ENCODE measurements around the gene ARHGAP22. TPM values are rescaled to one million over a fixed set of nuclear protein-coding genes. Genes with fewer than 3 reads are reported as not detected.

Gene ARHGAP22
- total and polyA plus RNA-seq, 2 of the 4 experiments (the other 2 are of a cell fraction), result 28.3 to 30.2 TPM

DNA sequence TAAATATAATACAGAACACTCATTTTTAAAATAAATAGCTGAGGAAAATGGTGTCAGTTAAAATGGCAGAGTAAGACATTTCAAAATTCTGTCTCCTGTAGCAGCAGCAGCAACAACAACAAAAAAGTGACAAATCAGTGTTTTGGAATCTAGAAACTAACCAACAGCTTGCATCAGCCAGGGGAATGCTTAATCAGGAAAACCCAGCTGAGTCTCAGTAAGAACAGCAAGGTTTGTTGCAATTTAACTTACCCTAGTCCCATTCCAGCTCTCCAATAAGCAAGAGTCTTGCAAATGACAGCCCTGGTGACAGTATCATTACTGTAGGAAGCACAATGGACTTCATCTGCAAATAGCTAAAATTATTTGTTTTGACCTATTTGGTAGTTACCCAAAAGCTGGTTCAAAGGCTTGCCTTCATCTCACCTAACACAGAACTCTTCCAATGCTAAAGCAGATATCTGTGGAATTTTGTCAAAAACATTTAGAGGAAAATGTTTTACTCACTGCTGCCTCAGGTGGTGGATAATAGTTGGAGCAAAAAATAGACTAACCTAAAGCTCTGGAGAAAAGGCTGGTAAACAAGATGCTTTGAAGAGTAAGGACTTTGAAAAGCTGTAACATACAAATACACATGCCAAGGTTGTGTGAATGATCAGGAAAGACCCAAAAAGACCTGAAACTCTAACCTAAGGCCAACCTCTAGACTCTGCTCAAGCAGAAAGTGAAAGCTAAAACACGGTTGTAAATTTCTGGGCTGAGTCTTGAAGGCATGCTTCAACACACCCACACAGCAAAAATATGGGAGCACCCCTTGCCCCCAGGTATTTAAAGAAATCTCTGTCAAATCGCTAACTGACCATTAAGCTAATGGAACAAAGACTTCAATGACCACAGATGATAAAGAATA lies 9.9 kb upstream of the ARHGAP22 start:
- Histone ChIP-seq H2BK15ac (ENCODE audit: low read depth, low read length) (no peak overlapping the region; the same call in 2 of the 3 replicates), H4K5ac (ENCODE audit: low read depth, low read length) (no peak overlapping the region; the same call in 1 of the 2 replicates), H3K14ac (replicated peaks; ENCODE audit: low read depth, low read length) (peak overlapping the region; percentile 15; the same call in 1 of the 2 replicates), H3K4me3 (ENCODE audit: insufficient read depth, low read depth, low read length) (peak overlapping the region; percentile 34; the same call in 1 of the 2 replicates), H4K20me1 (ENCODE audit: insufficient read depth, low read length) (no peaks in the 10 kb centered on the region), H3K4me2 (ENCODE audit: low read depth, low read length) (peak overlapping the region; percentile 77; the same call in 1 of the 2 replicates), H3K4me1 (ENCODE audit: control insufficient read depth, insufficient read depth, low read length) (peaks cover 6% of the 10 kb centered on the region; the same call in 1 of the 2 replicates), H3K4ac (ENCODE audit: low read depth, low read length) (peak overlapping the region; percentile 41; the same call in 1 of the 2 replicates), H3K23ac (ENCODE audit: low read depth, low read length) (no peak overlapping the region), H2BK120ac (ENCODE audit: low read depth, low read length) (peak overlapping the region; percentile 50; the same call in 1 of the 2 replicates), H2AK9ac (replicated peaks; ENCODE audit: low read depth, low read length, poor library complexity) (no peak overlapping the region), H2BK5ac (ENCODE audit: low read depth, low read length, poor library complexity, severe bottlenecking) (peak overlapping the region; percentile 42), H3K9me1 (ENCODE audit: insufficient read depth, low read length) (peaks cover 12% of the 10 kb centered on the region), H4K91ac (ENCODE audit: insufficient read depth, low read depth, low read length) (peak overlapping the region; percentile 43; the same call in 1 of the 2 replicates), H3K56ac (ENCODE audit: extremely low read depth, insufficient read depth, low read length) (no peak overlapping the region), H3K9ac (ENCODE audit: low read depth, low read length) (no peak overlapping the region), H3K27me3 (ENCODE audit: control insufficient read depth, insufficient read depth, low read length) (no peaks in the 10 kb centered on the region), H3K9me3 (ENCODE audit: control insufficient read depth, insufficient read depth, low read length) (no peaks in the 10 kb centered on the region), H3K27ac (ENCODE audit: insufficient read depth, low read length) (no peak overlapping the region), H2AFZ (replicated peaks; ENCODE audit: low read length, poor library complexity) (no peak overlapping the region), H3K79me1 (ENCODE audit: low read depth in 1 of 2, low read length in 2 of 2) (peaks cover 0 to 7% of the 10 kb centered on the region in 2 experiments; a peak in 3 of 4 replicates), H4K8ac (ENCODE audit: low read depth in 2 of 2, low read length in 2 of 2) (peak overlapping the region in 1 of 2 experiments; percentile 22; a peak in 1 of 4 replicates), H3K36me3 (ENCODE audit: control insufficient read depth, insufficient read depth, low read length) (no peaks in the 10 kb centered on the region), H2AK5ac (ENCODE audit: low read depth, low read length) (no peak overlapping the region), H3K18ac (ENCODE audit: low read depth, low read length) (peak overlapping the region; percentile 75; the same call in 1 of the 2 replicates), H2BK20ac (ENCODE audit: low read depth, low read length) (peak overlapping the region; percentile 77; the same call in 1 of the 2 replicates)
- no TSS peak for BruUV-seq (replicated peaks)
- in situ Hi-C loops (cut with MboI; ENCODE audit: low sequenced_read_pairs), result no loop called here
- CTCF ChIA-PET, result interaction anchor here (0.7 to 2.3 kb wide), 10 partner anchors 8 to 209 kb away, joined by 3 to 12 read pairs (median 4); no protein-coding TSS in a partner anchor
- POLR2A ChIA-PET (ENCODE audit: unreplicated experiment), result interaction anchor here (0.7 kb wide), 1 partner anchor 10 kb away, joined by 5 read pairs; the partner anchor contains the start of gene ARHGAP22
- peak; percentile 34 for DNase-seq
- TF ChIP-seq CTCF (conservative IDR thresholded peaks at IDR 0.05; ENCODE audit: low read depth, low read length), result peak; percentile 32; the same call in 1 of the 2 replicates
- TF ChIP-seq CEBPB (IDR thresholded peaks at IDR 0.05; ENCODE audit: low read depth, low read length), result peak; percentile 66; the same call in 1 of the 2 replicates
- TF ChIP-seq CHD1 (IDR thresholded peaks at IDR 0.05; ENCODE audit: low read depth, low read length), result no peak
- TF ChIP-seq MAFK (IDR thresholded peaks at IDR 0.05; ENCODE audit: low read depth, low read length), result peak; percentile 39; the same call in 1 of the 2 replicates
- intact Hi-C loops (cut with micrococcal nuclease), result no loop called here
- peak; percentile 70; the same call in 1 of the 2 replicates for ATAC-seq (ENCODE audit: low read depth)
- dilution Hi-C loops (cut with HindIII; ENCODE audit: low sequenced_read_pairs, unreplicated experiment), result no loop called here
- whole genome bisulfite sequencing, 2 experiments (ENCODE audit: extremely low coverage in 2 of 2, insufficient read length in 1 of 2), result no CpG with 5 or more reads among the region's 2 CpGs

All from IMR-90 (cell line).